ENCODE measurements around the gene C1QTNF2.

The C1QTNF2 gene, protein sequence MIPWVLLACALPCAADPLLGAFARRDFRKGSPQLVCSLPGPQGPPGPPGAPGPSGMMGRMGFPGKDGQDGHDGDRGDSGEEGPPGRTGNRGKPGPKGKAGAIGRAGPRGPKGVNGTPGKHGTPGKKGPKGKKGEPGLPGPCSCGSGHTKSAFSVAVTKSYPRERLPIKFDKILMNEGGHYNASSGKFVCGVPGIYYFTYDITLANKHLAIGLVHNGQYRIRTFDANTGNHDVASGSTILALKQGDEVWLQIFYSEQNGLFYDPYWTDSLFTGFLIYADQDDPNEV

DNA sequence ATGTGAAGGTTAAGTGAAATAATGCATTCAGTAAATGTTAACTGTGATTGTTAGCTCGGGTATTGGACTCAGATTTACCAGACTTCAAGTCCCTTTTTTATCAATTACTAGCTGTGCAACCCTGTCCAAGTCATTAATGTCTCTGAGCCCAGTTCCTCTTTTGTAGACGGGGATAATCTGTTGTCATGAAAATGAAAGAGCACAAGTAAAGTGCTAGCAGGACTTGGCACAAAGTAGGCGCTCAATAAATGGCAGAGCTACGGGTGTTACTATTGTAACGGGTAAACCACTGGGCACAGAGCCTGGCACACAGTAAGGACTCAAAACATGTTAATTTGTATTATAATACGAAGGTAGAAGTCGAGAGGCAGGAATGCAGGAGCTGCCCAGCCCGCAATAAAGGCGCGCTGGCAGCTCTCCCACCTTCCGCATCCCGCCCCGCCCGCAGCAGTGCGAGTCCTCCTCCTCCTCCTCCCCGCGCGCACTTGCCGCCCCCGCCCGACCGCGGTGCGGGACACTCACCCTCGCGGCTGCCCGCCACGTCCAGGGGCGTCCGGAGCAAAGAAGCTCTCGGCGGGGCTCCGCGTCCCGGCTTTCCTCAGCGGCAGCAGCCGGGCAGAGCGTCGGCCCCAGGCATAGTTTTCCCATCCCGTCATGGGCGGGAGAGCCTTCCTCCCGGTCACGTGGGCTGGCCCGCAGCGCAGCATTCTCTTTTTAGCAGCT, at the start of gene C1QTNF2:
Gene C1QTNF2 (minus strand): TSS at position 637 of the 723 bp plus-strand sequence. CDS start 15,615 bp downstream, outside the sequence.
- DNase-seq (ENCODE audit: low spot score) = peak; percentile 94

DNA sequence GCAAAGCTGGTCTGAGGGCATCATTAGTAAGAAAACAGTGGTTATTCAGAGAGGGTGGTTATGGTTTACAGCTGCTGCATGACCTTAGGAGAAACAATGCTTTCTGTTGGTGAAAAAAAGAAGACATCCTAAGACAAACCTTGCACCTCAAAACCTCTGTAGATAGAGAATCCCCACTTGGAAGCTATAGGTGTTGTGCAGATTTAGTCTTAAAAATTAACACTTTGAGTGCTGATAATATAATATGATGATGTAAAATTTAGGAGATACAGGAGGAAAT, 49.8 kb upstream of the C1QTNF2 start:
- DNase-seq (ENCODE audit: low spot score) = no peak

DNA sequence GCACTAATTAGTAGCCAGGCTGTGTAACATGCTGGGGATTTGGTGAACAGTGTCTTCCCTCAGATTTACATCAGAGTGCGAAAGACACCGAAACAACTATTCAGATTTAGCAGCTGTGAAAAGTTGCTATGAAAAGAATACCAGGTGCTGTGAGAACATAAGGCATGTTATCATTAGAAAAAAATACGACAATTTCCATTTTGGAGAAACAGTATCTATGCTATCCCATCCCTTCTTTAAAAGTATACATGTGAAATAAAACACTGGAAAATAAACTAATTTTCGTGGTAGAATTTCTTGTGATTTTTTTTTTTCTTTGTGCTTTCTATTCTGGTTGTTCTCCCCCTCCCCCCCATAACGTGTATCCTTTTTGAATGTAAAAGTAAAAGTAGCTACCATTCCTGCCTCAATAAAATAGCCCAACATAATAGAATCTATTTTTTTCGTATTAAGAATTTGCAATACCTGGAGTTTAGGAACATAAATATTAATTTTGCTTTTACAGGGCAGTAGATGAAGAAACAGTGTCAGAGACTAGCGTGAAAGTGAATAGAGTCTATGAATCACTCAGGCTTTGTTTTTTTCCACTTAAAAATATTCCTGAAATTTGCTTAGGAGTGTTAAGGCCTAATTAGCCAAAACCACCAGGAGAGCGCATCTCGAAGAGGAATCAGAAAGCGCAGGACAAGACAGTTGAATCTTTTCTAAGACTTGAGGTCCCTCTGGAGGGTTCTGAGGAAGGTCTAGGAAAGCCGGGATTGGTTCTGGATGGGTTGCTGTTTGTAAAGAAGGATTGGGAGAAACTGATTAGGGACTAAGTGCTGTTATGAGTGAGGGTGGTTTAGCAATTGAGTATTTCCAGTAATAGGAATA, 49.3 kb upstream of the C1QTNF2 start:
- no peak for DNase-seq (ENCODE audit: low spot score)

DNA sequence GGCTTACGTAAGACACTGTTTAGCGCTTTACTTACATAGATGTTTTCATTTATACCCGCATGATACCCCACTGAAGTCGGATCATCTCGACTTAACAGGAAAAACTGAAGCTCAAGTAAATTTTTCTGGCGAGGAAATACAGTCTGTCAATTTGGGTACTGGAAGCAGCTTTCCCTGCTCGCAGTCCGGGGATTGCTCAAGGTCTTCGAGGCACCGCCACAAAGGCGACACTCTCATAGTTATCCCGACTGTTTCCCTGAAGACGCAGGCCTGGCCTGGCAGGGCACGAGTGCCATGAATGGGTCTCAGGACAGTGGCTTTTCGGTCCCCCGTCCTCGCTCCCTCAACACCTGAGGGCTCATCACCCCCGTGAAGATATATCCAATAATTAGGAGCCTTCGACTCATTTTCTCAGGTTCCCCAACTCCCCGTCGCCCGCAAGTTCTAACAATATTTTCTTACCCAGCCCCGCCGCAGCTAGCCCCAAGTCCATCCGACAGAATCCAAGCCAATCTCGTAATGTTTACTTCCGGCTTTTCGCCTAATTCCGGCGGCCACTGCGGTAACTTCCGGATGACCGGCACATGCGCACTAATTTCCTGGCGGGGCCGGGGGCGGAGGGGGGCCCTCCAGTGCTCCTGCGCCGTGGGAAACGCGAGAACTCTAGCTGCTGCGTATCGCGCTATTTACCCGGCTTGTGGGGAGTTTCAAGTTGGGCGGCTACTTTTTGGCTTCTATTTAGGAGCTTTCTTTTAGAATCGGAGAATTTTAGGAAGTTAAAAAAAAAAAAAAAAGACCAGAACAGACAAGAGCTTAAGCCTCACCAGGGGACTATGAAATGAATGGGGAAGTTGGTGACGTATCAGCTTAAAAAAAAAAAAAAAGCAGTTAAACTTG, 48.4 kb upstream of the C1QTNF2 start, which contains the start of gene SLU7:
Gene SLU7 (minus strand): TSS at position 521 of the 897 bp plus-strand sequence. CDS start 3,787 bp downstream, outside the sequence.
- peak; percentile 98 for DNase-seq (ENCODE audit: low spot score)

DNA sequence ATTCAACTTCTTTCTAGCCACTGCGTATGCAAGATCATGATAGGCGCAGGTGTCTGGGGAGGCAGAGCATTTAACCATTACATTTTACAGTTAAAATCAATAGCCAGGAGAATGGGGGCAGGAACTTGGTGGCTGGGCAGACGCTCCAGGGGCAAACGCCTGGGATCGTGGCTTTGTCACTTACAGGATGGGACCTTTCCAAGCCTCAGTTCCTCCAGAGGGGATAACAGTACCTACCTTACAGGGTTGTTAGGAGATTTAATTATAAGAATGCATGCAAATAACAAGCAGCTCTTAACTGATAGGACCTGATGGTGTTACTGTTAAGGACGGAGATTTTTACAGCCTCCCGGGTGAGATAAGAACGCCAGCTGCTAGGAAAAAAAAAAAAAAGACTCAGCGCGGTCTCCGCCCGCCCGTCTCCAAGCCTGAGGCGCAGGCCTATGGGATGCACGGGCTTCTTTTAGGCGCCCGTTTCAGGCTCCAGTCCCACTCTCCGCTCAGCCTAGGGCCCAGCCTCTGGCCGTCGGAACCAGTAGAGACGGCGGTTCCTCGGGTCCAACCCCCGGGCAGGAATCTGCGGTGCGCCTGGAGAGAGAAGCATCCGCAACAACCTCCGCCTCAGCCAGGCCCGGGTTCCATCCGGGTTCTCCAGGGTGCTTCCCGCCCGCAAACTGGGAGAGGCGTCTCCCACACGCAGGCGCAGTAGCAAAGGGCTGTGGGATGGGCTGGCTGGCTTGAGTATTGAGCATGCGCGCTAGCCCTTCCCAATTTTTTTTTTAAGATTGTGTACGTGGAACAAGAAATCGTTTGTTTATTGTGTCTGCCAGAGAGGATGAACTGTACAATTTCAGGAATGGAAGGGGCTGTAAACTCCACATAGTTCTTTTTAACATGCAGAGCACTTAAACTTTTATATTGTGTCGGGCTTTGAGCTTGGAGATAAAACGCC, 29.3 kb upstream of the C1QTNF2 start, which contains the start of gene FAM200C:
Gene FAM200C (minus strand): TSS at position 653 of the 952 bp plus-strand sequence. CDS start 4,564 bp downstream, outside the sequence.
- peak; percentile 100 for DNase-seq (ENCODE audit: low spot score)

DNA sequence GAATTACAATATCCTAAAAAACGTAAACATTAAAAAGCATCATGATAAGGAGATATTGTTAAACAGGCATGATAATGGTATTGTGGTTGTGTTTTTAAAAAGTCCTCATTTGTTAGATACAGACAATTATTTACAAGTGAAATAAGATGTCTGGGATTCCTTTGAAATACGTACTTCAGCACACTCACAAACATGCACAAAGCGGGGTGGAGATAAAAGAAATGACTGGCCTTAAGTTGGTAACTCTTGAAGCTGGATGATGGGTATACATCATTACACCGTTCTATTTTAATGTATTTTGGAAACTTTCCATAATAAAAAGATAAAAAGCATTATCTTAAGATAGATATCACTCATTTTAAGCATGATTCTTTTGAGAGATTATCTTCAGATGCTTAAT, 28.4 kb upstream of the C1QTNF2 start:
- no peak for DNase-seq (ENCODE audit: low spot score)

DNA sequence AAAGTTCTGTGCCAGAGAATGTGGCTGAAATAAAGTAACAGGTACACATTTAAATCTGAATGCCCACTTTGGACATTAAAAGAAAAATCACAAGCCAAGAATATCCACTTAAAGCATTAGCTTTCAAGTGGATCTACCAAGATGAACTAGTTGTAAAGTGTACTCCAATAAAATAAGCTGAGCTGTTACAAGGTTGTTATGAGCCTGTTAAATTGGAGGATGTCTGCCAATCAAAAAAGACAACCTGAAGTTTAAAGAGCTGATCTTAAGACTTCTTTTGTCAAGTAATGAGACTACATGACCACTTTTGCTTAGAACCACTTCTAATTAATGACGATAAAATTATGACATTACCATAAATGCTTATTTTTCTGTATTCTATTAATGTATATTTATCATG, 27.1 kb upstream of the C1QTNF2 start:
- DNase-seq (ENCODE audit: low spot score) = no peak

DNA sequence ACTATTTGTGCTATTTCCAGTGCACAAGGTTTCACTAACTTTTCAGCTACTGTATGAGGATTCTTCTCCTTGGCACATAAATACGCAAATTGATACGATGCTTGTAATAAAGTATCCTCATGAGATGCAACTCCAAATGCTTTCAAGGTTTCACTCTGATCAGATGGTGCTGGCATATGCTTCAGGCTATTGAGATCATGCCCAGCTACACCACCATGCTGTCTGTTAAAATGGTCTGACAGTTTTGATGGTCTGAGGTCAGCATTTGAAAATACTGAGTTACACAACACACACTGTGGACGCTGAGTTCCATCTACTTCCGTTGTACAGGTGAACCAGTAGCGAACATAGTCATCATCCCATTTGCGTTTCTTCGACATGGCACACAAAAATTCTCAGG, 24.7 kb upstream of the C1QTNF2 start:
- no peak for DNase-seq (ENCODE audit: low spot score)

DNA sequence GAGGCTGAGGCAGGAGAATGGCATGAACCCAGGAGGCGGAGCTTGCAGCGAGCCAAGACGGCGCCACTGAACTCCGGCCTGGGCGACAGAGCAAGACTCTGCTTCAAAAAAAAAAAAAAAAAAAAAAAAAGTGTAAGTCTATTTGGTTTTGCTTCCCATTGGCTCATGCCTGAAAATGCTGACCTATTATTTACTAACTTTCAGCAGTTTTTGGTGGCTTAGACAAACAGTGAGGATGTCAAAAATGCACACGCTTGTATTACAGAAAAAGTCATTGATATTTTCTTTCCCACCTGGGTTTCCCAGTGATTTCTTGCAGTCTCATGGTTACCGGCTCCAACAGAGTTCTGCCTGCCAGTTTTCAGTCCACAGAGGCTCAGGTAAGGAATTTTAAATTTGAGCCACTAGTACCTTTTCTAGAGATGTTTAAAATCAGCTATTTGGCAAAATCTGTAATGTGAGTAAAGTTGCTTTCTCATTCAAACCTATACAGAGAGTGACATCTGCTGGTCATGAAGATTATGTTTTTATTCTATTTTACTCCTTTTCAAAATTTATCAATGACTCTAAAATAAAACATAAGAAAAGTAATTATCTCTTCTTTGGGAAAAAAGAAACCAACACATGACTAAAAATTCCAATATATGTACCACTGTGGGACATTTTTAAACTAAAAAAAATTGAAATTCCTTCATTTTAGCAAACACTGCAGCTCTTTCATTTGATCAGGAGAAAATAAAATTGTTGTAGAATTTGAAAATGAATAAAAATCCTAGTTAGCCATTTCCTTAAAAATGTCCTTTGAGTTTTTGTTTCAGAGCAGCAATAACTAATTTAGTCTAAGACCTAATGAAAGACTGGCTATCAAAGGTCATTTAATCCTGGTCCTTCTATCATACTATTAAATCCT, 20.6 kb upstream of the C1QTNF2 start:
- peak; percentile 23 for DNase-seq (ENCODE audit: low spot score)

DNA sequence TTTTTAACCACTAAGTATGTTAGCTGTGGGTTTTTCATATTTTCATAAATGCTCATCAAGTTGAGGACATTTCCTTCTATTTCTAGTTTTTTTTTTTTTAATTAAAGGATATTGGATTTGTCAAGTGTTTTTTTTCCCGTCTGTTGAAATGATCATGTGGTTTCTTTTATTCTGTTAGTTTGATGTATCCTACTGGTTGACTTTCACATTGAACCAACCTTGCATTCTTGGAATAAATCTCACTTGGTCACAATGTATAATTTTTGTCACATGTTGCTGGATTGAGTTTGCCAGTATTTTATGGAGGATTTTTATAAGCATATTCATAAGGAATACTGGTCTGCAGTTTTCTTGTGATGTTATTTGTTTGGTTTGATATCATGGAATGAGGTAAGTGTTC, 17.0 kb upstream of the C1QTNF2 start:
- no peak for DNase-seq (ENCODE audit: low spot score)

DNA sequence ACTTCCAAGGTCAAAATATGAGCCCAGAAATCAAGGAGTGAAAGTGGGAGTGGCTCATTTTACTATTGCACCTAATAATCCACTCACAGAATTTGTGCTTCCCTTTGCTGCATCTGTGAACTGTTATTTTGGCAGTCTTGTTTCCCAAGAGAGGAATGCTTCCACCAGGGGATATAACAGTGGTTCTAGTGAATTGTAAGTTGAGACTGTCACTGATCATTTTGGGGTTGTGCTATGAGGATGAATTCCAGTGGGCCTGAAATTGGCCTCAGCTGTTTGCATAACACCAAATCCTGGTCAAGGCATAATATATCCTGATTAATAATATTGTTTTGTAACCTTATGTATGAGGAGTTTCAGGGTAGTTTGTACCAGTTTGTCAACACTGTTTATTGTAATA, 15.1 kb upstream of the C1QTNF2 start:
- no peak for DNase-seq (ENCODE audit: low spot score)

DNA sequence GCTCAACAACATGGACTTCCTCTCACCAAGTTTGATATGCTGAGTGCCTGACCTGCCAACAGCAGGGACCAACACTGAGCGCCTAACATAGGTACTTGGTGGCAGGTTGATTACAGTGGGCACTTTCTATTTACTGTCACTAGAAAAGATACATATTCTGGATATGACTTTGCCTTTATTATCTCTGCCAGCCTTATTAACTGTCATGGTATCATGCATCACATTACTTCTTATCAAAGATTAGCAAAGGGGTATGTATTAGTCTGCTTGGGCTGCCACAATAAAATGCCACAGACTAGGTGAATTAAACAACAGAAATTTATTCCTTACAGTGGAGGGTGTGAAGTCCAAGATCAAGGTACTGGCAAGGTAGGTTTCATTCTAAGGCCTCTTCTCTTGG, 14.3 kb upstream of the C1QTNF2 start:
- no peak for DNase-seq (ENCODE audit: low spot score)

DNA sequence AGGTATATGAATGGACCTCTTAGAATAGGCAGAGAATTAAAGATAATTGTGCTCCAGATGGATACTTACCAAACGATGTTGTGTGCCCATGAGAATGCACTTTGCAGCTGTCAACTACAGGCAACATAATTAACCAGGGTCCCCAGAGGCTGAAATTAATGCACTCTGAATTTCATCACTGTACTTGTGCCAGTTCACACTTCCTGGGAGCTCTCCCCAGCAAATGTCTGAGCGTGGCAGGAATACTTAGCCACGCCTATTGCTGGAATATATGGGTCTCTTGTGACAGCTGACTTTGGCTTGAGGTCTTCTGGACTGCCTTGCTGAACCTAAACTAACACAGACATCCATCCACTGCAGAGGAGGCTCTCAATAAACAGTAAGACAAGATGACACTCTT, 11.9 kb upstream of the C1QTNF2 start:
- DNase-seq (ENCODE audit: low spot score) = no peak

DNA sequence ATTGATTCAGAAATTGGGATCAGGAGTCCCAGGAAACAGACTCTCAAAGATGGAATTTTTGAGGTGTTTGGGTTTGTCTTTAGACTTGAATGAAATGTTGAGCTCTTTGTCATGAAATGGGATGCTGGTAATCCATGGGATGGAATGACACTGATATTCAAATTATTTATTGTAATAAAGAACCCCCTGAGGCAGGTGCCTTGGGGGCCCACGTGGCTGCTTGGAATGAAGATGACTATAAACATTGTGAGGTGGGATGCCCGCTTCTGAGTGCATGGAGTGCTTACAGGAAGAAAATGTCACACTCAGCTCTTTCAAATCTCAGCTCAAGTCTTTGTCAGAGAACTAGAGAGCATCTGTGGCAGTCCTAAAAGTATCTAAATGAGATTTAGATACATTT, 9.6 kb upstream of the C1QTNF2 start:
- no peak for DNase-seq (ENCODE audit: low spot score)

DNA sequence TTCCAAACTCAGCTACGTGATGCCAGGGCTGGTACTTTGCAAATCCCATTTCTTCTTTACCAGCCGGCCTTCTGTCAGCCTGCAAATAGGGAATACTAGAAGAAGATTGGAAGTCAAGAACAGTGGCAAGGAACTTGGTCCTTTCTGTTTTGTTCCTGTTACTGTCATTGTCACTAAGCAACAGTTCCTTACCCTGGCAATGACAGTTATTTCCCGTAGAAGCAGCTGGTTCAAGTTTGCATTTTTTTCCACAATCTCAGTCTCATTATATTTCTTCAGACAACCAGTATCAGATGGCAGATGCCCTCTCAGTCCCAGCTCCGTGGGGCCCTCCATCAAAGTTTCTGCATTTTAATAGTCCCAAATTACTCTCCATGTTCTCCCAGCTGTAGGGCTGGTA, 9.1 kb upstream of the C1QTNF2 start:
- no peak for DNase-seq (ENCODE audit: low spot score)

DNA sequence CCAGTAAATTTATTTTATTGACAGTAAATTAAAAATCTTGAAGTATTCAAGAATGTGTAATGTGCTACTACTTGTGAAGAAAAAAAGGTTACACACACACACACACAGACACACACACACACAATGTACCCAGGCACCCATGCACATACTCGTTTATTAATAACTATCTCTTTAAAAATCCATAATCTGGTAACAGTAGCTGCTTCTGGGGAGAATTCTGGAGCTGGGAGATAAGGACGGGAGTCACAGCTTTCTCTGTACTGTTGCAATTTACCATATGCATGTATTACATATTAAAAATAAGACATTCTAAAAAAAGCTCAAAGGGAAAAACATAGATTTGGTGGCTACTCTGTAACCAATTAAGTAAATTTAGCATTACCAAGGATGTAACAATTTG, 7.9 kb upstream of the C1QTNF2 start:
- no peak for DNase-seq (ENCODE audit: low spot score)

DNA sequence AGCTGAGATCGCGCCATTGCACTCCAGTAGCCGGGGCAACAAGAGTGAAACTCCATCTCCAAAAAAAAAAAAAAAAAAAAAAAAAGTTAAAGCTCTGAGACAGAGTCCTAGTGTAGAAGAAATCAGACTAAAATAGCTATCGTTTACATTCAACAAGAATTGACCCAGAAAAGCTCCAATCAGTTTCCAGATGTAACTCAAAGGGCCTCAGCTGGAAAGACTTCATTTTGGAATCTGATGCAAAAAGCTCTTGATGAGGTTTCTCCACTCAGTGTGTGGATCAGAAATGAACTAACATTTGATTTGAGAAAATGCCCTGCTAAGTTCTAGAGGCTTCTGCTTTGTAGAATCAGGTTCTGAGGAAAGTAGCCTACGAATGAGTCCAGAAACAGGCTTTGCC, 7.2 kb upstream of the C1QTNF2 start:
- DNase-seq (ENCODE audit: low spot score) = no peak

DNA sequence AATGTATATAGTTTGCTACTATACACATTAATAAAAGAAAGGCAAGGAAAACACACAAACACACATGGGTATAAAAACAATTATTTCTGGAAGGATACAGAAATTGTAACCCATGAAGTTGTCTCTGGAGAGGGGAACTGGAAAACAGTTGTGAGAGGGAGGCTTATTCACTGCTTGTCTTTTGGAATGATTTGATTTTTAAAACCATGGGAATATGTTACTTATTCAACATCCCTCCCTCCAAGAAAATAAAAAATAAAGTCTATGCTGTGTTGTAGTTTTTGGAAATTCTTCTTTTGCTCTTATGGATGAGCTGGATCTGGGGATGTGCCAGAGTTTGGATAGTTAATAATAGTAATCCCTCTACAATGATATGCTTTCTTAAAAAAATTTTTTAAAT, 6.0 kb upstream of the C1QTNF2 start:
- no peak for DNase-seq (ENCODE audit: low spot score)

DNA sequence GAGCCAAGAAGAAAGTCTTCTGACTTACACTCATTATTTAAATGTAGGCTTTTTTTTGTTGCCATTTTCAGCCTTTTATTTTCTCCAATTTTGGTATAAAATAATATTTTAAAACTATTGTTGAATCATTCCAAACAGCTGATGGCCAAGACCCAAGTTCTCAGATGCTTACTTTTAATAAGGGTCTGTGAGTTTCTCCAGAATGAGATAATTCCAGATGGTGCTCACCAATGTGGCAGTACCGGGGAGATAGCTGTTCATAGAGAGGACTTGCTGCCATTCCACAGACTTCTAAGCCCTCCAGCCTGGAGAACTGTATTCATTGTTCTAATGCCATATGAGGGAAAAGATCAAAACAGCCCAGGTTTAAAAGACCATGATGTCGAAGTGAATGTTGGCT, 5.3 kb upstream of the C1QTNF2 start:
- no peak for DNase-seq (ENCODE audit: low spot score)

Data from AG20443 (cell line).